HuH-7.5 (cell line): ENCODE measurements around the gene ADK.
"Not testable (repeated sequence)": the region's sequence is repeated elsewhere in the genome, so short reads cannot be mapped to it uniquely, and the experiment has no call there.

ENCODE experiments used
- DNase-seq: peaks from one replicate; pipeline ENCODE4 v3.0.0; 2011; ENCODE audit warnings: low spot score

ADK gene

DNA sequence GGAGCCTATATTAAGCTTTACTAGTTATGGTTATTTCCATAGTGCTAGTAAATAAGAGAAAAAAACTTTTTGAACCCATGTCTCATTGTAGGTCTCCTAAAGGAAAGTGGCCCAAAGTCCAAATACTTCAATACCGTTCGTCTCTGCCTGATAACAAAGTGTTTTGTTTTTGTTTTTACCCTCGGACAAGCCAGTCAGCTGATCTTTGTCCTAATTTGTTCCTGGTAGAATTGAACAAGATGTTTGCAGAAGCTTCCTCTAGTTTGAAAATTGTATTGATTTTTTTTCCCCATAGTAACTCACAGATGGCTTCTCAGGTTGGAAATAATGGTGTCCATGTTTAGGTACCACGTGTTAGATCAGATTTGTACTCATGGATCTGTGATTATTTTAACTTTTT lies 339.5 kb downstream of the ADK start:
- DNase-seq, result no peak

DNA sequence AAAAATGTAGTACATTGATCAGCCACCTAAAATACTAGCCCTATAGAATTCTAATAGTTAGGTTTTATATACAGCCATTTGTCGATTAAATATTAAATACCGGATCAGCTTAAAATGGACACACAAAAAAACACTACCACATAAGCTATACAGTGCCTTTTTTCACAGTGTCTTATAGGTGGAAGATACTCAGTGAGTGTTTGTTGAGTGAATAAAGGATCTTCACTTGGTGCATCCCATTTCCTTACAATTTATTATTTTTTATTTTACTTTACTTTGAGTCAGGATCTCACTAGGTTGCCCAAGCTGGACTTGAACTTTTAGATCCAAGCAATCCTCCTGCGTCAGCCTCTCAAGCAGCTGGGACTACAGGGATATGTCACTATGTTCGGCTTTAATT lies 340.0 kb downstream of the ADK start:
- no peak for DNase-seq

DNA sequence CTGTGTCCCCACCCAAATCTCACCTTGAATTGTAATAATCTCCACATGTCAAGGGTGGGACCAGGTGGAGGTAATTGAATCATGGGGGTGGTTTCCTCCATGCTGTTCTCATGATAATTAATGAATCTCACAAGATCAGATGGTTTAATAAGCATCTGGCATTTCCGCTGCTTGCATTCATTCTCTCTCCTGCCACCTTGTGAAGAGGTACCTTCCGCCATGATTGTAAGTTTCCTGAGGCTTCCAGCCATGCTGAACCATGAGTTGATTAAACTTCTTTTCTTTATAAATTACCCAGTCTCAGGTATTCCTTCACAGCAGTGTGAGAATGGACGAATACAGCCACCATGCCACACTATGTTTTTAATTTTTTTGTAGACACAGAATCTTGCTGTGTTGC lies 345.3 kb downstream of the ADK start:
- not testable (repeated sequence) for DNase-seq

DNA sequence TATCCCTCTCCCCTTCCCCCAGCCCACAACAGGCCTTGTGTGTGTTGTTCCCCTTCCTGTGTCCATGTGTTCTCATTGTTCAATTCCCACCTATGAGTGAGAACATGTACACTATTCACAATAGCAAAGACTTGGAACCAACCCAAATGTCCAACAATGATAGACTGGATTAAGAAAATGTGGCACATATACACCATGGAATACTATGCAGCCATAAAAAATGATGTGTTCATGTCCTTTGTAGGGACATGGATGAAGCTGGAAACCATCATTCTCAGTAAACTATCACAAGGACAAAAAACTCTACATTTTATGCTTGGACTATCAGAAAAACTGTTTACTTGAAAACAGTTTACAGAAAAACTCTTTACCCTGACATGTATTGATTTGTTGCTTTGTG lies 347.6 kb downstream of the ADK start:
- not testable (repeated sequence) for DNase-seq

DNA sequence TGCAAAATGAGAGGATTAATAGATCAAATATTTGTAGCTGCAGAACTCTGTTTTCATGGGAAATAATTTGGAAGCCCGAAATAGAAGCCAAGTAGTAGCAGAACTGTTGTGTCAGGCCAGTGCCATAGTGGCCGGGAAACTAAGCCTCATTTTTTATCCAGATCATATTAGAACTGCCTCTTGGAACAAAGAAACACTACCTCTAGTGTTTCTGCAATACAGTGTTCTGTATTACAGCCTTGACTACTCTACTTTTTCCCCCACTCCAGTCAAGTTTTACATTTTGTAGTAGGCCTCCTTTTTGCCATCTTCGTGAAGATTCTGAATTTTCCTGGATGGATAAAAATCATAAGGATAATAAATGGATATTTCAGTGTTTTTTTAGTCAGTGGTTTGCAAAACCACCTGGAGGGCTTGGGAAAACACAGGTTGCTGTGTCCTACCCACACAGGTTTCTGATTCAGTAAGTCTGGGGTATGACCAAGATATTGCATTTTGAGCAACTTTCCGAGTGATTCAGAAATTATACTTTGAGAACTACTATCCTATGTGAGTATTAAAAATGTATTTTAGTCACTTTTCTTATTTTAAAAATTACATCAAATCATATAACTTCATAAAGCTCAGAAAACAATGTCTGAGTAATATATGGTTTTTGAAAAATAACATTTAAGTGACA lies 349.1 kb downstream of the ADK start:
- no peak for DNase-seq

DNA sequence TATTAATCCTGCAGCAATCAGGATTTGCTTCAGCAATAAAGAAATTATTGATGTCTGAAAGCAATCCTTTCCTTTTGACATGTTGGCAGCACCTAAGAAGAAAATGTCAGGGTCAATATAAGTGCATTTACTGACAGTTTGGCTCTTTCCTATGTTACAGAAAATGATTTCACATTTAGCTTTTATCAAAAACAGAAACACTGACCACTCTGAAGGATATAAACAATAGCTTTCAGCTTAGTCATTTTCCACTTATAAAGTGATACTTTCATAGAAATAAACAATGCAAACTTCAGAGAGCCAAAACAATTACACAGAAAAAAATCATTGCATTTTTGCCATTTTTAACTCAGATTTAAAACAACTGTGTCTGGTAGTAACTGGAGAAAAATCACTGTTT lies 349.8 kb downstream of the ADK start:
- DNase-seq, result no peak

DNA sequence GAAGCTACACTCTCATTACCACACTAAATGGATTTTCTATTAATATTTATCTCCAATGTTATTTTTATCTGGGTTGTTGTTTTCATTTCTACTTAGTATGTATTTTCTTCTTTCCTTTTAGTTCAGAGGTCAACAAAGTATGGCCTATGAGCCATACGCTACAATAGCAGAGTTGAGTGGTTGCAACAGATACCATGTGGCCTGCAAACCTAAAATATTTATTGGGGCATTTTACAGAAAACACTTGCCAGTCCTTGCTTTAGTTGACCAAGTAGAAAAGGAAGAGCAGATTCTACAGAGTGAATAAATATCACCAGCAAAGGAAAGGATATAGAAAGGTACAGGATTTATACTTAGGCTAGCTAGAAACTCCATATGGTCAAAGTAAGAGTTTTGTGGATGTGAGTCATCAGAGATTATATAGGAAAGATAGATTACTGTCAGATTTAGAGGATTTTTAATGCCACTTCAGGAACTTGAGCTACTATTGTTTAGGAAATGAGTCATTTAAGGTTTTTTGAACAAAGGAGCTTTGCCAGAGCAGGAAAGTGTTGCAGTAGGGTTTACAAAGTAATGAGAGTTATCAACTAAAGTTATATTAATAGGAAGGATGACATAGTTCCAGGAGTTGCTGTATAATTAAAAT lies 352.1 kb downstream of the ADK start:
- DNase-seq, result no peak

DNA sequence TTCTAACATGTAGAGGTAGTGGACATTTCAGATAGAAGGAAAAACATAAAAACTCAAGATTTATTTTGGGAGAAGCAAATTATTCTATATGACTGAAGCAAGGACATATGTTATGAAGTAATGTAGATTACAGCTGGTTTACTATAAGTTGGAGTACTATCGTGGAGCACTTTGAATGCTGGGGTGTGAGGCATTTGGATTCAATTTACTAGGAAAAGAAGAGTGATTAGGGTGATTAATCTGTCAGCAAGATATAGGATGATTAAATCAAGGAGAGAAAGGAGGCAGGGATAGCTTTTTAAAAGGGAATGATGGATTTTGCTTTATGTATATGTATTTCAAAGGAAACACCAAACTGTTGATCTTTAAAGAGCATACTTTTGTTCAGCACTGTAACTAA lies 356.9 kb downstream of the ADK start:
- DNase-seq, result no peak

DNA sequence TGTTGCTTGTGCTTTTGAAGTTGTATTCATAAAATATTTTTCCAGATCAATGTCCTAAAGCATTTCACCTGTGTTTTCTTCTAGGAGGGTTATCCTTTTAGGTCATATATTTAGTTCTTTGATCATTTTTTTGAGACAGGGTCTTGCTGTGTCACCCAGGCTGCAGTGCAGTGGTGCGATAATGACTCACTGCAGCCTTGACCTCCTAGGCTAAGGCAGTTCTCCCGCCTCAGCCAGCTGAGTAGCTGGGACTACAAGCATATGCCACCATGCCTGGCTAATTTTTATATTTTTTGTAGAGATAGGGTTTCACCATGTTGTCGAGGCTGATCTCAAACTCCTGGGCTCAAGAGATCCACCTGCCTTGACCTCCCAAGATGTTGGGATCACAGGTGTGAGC lies 359.6 kb downstream of the ADK start:
- no peak for DNase-seq

DNA sequence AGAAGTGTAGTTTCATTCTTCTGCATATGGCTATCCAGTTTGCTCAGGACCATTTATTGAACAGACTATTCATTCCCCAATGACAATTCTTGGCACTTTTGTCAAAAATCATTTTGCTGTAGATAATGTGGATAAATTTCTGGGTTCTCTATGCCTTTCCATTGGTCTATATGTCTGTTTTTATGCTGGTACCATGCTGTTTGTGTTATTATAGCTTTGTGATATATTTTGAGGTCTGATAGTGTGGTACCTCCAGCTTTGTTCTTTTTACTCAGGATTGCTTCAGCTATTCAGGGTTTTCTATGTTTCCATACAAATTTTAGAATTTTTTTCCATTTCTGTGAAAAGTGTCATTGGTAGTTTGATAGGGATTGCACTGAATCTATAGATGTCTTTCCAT lies 360.0 kb downstream of the ADK start:
- DNase-seq, result no peak

DNA sequence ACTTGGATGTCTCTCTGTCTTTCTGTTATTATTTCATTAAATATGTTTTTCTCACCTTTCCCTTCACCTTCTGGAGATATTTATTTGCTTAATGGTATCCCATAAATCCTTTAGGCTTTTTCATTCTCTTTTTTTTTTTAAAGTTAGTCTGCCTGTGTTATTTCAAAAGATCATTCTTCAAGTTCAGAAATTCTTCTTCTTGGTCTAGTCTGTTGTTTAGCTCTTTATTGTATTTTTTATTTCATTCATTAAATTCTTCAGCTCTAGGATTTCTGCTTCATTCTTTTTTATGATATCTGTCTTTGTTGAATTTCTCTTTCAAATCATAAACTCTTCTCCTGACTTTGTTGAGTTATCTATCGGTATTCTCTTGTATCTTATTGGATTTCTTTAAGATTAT lies 363.3 kb downstream of the ADK start:
- no peak for DNase-seq

DNA sequence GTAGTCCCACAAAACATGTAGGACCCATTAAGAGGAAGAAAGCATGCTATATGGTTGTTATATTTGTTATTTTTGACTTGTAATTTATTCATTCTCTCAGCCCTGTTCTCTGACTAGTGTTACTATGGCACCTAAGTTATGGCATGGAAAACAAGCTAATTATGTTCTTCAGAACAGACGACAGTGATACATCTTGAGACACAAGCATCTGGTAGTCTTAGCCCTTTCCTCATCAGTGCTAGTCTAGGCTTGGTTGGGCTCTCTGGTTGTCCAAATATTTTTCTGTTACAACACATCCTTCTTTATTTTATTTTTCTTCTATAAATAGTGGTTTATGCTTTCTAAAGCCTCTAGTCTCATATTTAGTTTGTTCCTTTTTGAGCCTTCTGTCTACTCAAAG lies 367.0 kb downstream of the ADK start:
- no peak for DNase-seq

DNA sequence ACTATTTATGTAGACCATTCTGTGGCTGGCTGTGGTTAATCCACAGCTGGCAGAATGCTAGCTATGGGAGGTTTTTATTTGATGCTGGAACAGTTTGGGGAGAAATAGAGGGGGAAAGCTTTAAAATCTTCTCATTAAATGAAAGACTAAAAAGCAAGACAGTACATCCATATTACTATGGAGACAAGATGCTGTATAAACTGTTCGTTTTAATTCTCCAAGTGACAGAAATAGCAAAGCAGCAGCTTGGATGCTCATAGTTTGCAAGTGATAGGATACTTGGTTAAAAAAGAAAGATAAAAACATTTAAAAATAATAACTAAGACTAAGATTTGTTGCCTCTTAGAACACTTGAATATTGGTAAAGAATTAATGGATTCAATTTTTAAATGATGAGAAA lies 370.5 kb downstream of the ADK start:
- DNase-seq, result no peak

DNA sequence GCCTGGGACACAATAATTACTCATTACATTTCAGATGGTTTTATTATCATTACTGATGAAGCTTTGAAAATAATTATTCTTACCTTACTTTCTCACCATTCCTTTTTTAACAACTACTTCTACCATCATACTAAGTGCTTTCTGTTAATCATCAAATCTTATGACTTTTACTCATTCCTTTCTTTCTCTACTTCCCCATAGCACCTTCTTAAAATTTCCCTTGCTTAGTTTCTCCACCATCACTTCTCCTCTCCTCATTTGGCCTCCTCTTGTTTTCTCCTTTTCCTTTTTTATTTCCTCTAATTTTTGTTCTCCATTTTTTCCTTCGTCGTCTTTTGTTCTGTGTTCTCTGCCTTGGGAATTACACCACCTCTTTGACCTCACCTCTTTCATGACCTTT lies 372.2 kb downstream of the ADK start:
- no peak for DNase-seq

DNA sequence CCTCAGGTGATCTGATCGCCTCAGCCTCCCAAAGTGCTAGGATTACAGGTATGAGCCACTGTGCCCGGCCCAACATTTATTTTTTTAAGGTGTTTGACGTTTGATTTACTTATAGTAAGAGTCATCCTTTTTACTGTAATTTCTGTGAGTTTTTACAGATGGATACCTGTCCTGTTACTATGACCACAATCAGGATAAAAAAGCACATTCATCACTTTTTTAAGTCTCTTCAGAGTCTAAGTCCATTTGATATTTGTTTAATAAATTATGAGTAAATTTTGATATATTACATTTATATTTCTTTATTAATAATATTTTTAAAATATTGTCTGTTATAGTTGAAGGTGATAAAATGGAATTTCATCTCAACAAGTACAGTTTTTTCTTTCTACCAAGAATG lies 374.9 kb downstream of the ADK start:
- DNase-seq, result no peak

DNA sequence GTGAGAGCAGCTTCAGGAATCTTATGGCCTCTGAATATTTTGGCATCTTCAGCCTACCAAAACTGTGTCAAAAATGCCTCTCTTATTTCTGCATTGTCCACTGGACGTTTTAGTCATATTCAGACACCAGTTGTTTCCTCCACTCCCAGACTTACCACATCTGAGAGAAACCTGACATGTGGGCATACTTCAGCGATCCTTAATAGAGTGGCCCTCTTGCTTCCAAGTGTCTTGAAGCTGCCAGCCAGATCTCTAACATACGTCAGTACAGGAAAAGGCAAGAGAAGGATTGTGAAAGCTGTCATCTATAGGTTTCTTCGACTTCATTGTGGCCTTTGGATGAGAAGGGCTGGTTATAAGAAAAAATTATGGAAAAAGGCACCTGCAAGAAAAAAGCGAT lies 376.6 kb downstream of the ADK start:
- DNase-seq, result not testable (repeated sequence)

DNA sequence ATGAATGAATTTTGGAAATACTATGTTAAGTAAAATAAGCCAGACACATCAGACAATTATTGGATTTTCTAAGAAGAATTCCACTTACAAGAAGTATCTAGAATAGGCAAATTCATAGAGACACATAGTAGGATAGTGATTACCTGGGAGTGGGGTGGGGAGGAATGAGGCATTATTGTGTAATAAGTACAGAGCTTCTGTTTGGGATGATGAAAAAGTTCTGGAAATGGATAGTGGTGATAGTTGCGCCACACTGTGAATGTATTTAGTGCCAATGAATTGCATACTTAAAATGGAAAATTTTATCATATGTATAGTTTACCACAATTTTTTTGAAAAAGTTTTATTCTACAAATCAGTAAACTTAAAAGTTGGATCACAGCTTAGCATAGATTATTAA lies 378.2 kb downstream of the ADK start:
- no peak for DNase-seq

DNA sequence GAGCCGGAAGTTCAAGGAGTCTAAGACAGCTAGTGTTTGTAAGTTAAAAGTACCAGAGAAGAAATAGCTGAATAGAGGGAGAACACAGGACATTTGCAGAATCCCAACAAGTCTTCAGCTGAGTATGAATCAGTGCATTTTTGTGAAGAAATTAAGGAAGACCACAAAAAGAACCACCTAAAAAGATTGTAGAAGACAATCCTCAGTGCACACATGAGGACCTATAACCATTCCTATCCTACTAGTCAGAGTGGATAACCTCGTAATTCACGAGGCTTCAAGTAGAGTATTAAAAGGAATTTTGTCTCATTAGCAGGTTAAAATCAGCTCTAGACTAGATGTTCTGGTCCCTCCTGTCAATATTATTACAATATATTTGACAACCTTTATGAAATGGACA lies 380.0 kb downstream of the ADK start:
- no peak for DNase-seq

DNA sequence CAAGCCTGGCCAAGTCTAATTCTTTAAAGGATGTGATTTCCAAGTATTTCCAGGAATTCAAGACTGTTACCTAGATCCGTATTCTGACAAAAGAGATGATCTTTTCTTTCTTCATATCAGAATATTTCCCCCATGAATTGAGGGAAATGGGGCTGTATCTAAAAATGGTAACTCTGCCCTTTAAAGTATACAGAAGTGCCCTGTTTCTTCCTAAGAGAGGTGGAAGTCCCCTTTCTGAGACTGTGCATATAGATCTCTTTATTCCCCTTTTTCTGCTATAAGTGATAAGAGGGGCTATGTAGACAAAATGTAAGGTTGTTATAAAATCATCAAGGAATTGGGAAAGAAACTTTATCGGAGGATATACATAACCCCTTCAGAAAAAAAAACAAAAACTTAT lies 388.3 kb downstream of the ADK start:
- DNase-seq, result no peak

DNA sequence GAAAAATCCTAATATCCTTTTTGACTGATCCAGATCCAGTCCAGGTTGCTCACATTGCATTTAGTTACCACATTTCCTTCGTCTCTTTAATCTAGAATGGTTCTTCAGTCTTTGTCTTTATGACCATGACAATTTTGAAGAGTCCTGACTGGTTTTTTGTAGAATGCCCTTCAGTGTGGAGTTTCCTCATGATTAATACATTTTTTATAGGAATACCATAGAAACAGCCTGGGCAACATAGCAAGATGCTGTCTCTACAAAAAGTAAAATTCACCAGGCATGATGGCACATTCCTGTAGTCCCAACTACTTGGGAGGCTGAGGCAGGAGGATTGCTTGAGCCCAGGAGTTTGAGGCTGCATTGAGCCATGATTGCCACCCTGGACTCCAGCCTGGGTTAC lies 390.4 kb downstream of the ADK start:
- DNase-seq, result no peak

DNA sequence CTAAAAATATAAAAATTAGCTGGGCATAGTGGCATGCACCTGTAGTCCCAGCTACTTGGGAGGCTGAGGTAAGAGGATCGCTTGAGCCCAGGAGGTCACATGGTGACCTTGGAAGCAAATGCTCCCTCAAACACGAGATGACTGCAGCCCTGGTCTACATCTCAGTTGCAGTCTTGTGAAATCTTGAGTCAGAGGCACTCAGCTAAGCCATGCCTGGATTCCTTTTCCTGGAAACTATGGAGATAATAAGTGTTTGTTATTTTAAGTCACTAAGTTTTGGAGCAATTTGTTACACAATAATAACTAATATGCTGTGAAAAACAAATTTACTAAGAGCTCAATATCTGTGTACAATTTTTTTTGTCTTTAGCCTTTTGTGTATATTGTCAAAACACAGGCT lies 391.1 kb downstream of the ADK start:
- no peak for DNase-seq

DNA sequence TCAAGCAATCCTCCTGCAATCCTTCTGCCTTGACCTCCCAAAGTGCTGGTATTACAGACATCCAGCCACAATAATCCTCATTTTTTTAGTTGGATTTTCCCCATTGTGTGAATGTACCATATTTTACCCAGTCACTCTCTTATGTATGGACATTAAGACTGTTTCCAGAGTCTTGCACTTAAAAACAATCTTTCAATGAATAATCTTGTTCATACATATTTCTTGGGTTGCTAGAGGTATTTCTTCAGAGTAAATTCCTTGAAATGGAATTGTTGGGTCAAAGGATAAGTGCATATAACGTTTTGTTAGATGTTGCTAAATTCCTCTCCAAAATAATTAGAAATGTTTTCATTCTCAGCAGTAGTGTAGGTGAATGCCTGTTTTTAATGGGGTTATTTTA lies 392.3 kb downstream of the ADK start:
- no peak for DNase-seq

DNA sequence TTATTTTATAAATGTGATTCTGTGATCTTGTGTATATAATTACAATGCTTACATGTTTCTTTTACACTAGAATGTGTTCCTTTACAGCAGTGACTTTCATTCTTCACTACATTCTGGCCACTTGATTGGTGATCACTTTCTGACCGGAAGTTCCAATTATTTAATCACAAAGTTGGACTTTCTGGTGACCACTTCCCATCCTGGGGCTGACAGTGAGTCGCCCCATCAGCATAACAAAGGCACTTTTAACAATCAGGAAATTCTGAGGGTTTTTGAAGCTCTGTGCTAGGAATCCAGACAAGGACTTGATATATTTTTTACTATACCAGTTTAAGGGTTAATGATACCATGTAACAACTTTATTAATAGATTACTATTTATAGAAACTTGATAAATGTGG lies 393.1 kb downstream of the ADK start:
- no peak for DNase-seq

DNA sequence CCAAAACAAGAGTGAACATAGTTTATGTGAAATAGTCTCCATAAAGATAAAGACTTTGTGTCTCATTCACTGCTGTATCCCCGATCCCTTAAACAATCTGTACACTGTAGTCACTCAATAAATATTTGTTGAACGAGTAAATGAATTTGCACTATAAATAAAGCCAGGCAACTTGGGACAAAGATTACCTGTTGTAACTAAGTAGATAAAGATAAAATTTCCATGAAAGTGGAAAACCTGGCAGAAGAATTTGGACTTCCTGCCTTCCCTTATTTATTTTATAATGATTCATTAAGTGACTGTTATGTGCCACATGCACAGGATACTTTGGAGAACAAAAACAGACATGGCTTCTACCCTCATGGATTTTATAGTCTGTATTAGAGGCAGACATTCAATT lies 397.7 kb downstream of the ADK start:
- no peak for DNase-seq
